Measurements from ENCODE around the gene DMRTC2.

DMRTC2 gene

GRCh38 chr19:41893899-41894298 is 49.1 kb downstream of the DMRTC2 start:
- H3K27ac ChIP-seq = no peak overlapping the region
- H3K36me3 ChIP-seq = peaks cover 95% of the 10 kb centered on the region
- no peaks in the 10 kb centered on the region for H3K4me1 ChIP-seq (ENCODE audit: control insufficient read depth in 1 of 2, insufficient read depth in 1 of 2, low read depth in 1 of 2, low read length in 1 of 2)

GRCh38 chr19:41894350-41894749 is 49.5 kb downstream of the DMRTC2 start:
- Histone ChIP-seq H3K27me3 (no peaks in the 10 kb centered on the region), H3K4me1 (ENCODE audit: control insufficient read depth in 1 of 2, insufficient read depth in 1 of 2, low read depth in 1 of 2, low read length in 1 of 2) (no peaks in the 10 kb centered on the region), H3K27ac (no peak overlapping the region), H3K36me3 (peaks cover 95% of the 10 kb centered on the region), H3K9me3 (peaks cover 7% of the 10 kb centered on the region), H3K4me3 (ENCODE audit: low read depth in 1 of 2, low read length in 1 of 2) (no peak overlapping the region)
- TF ChIP-seq CTCF (IDR thresholded peaks at IDR 0.05) = no peak

More at GRCh38 chr19:41893899-41894298, 49.1 kb downstream of the DMRTC2 start:
- Histone ChIP-seq H3K4me3 (ENCODE audit: low read depth in 1 of 2, low read length in 1 of 2) (no peak overlapping the region), H3K27me3 (no peaks in the 10 kb centered on the region), H3K9me3 (peaks cover 7% of the 10 kb centered on the region)
- TF ChIP-seq CTCF (IDR thresholded peaks at IDR 0.05) = no peak

GRCh38 chr19:41895745-41896580 is 51.1 kb downstream of the DMRTC2 start:
- Histone ChIP-seq H3K27ac (peak overlapping the region; percentile 44), H3K36me3 (peaks cover 96% of the 10 kb centered on the region), H3K4me1 (ENCODE audit: control insufficient read depth in 1 of 2, insufficient read depth in 1 of 2, low read depth in 1 of 2, low read length in 1 of 2) (no peaks in the 10 kb centered on the region), H3K9me3 (peaks cover 7% of the 10 kb centered on the region), H3K4me3 (ENCODE audit: low read depth in 1 of 2, low read length in 1 of 2) (no peak overlapping the region), H3K27me3 (no peaks in the 10 kb centered on the region)
- TF ChIP-seq CTCF (IDR thresholded peaks at IDR 0.05) = no peak

GRCh38 chr19:41896581-41896942 is 51.7 kb downstream of the DMRTC2 start:
- H3K9me3 ChIP-seq = peaks cover 7% of the 10 kb centered on the region
- no peaks in the 10 kb centered on the region for H3K27me3 ChIP-seq
- TF ChIP-seq CTCF (IDR thresholded peaks at IDR 0.05) = no peak
- peak overlapping the region; percentile 44 for H3K27ac ChIP-seq
- no peak overlapping the region for H3K4me3 ChIP-seq (ENCODE audit: low read depth in 1 of 2, low read length in 1 of 2)
- no peaks in the 10 kb centered on the region for H3K4me1 ChIP-seq (ENCODE audit: control insufficient read depth in 1 of 2, insufficient read depth in 1 of 2, low read depth in 1 of 2, low read length in 1 of 2)
- peaks cover 96% of the 10 kb centered on the region for H3K36me3 ChIP-seq

- peaks cover 96% of the 10 kb centered on the region for H3K36me3 ChIP-seq
- H3K4me1 ChIP-seq (ENCODE audit: control insufficient read depth in 1 of 2, insufficient read depth in 1 of 2, low read depth in 1 of 2, low read length in 1 of 2) = no peaks in the 10 kb centered on the region
- H3K27ac ChIP-seq = peak overlapping the region; percentile 42
- no peaks in the 10 kb centered on the region for H3K27me3 ChIP-seq
- H3K9me3 ChIP-seq = peaks cover 7% of the 10 kb centered on the region
- H3K4me3 ChIP-seq (ENCODE audit: low read depth in 1 of 2, low read length in 1 of 2) = no peak overlapping the region
- no peak for TF ChIP-seq CTCF (IDR thresholded peaks at IDR 0.05)
Measured at GRCh38 chr19:41897181-41897580, 52.3 kb downstream of the DMRTC2 start.

Data from neutrophil (primary cell).